ENCODE measurements around the gene ADAM12.
"Not testable (repeated sequence)": the region's sequence is repeated elsewhere in the genome, so short reads cannot be mapped to it uniquely, and the experiment has no call there.

The ADAM12 gene

DNA sequence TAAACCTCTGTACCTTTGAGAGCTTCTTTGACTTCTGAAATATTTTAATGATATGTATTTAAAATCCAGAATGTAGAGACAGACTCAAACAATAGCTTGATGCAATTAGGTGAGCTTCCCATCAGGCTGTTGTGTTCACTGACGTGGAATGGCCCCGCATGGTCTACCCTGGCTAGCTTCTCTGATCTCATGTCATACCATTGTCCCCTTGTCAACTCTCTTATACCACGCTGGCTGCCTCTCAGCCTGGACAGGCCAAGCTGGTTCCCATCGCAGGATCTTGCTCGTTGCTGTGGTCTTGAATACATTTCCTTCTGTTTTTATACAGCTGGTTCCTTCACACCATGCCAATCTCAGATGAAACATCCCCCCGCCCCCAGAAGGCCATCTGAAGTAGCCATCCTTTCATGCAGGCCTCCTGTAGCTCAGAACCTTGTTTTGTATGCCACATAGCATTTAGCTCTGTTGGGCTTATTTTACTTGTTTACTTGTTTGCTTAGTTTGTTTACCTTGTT lies 407.7 kb downstream of the ADAM12 start:
- no peak for DNase-seq (ENCODE audit: low read depth)

DNA sequence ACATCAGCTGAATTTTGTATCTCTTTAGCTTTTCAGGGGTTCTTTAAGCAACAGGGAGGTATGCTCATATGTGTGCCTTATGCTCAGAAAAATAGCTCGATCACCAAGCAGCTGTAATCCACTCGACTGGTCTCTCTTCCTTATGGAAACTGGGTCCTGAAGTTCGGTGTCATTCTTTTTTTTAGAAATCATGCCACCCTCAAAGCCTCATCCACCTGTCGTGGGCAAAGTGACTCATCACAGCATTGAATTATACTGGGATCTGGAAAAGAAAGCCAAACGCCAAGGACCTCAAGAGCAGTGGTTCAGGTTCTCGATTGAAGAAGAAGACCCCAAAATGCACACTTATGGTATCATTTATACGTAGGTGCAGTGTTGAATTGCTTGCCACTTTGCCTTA lies 408.3 kb downstream of the ADAM12 start:
- DNase-seq (ENCODE audit: low read depth) = no peak

DNA sequence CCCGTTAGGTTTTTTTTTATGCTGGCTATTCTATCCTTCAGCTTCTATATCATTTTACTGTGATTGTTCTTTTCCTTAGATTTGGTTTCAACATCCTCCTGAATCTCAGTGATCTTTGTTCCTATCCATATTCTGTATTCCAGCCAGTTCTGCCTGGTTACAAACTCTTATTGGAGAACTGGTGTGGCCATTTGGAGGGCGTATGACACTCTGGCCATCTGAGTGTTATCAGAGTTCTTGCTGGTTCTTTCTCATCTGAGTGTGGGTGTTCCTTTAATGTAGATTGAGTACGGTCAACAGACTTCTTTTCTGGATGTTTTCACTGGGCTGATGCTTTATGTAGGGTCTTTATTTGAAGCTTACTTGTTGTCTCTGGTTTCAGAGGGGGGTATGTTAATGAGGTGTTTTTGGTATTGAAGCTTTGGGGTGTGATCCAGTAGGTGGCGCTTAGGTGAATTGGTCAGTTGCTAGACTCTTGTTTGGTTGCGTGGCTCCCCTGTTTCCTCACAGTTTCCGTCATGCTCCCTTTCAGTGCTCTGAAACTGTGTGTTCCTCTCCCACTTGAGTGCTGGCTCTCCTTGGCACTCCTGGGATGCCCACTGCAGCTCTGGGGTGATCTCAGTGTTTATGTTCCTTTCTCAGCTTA lies 411.2 kb downstream of the ADAM12 start:
- no peak for DNase-seq (ENCODE audit: low read depth)

DNA sequence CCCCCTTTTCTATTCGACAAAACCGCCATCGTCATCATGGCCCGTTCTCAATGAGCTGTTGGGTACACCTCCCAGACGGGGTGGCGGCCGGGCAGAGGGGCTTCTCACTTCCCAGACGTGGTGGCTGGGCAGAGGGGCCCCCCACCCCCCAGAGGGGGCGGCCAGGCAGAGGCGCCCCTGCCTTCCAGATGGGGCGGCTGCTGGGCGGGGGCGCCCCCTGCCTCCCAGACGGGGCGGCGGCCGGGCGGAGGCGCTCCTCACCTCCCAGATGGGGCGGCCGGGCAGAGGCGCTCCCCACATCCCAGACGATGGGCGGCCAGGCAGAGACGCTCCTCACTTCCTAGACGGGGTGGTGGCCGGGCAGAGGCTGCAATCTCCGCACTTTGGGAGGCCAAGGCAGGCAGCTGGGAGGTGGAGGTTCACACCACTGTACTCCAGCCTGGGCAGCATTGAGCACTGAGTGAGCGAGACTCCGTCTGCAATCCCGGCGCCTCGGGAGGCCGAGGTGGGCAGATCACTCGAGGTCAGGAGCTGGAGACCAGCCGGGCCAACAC lies 418.1 kb downstream of the ADAM12 start:
- not testable (repeated sequence) for DNase-seq (ENCODE audit: low read depth)

DNA sequence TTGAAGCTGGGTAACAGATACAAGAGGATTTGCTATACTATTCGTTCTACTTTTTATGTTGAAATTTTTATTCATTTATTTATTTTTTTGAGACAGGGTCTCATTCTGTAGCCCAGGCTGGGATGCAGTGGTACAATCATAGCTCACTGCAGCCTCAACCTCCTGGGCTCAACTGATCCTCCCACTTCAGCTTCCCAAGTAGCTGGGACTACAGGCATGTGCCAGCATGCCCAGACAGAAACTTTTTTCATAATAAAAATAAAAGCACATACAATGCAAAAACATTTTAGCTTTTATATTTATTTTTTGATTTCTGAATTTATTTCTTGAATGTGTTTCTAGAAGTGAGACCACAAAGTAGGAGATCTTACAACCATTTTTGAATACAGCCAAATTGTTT lies 420.7 kb downstream of the ADAM12 start:
- no peak for DNase-seq (ENCODE audit: low read depth)

DNA sequence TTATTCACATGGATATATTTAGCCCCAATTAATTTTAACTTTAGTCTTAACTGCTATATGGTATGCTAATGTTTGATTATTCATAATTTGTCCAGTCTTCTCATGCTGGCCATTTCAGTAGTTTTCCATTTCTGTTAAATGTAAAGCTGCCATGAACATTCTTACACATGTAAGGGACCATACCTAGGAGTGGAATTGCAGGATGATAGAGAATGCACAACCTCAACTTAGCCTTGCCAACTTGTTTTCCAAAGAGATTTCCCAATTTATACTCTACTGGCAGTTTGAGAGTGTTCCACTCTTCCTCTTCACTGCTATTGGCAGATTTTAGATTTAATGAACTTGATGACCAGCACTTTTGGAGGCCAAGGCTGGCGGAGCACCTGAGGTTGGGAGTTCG lies 423.7 kb downstream of the ADAM12 start:
- no peak for DNase-seq (ENCODE audit: low read depth)
